MCF 10A (cell line): ENCODE measurements around the gene MYRIP. TPM values are rescaled to one million over a fixed set of nuclear protein-coding genes. Genes with fewer than 3 reads are reported as not detected.

Experiments used
- BruUV-seq: library from RNA; stranded (reverse); fragments of 400-500 nt; replicated peaks from 2 replicates; lab custom pipeline; 2021; lab: Mats Ljungman, UMichigan
- CTCF ChIA-PET: fragments of 300-600 bp; sonication (Branson Sonifier 250); formaldehyde crosslinking; extraction: SDS; loops from one replicate; lab custom pipeline; 2021; ENCODE audit warnings: antibody characterized with exemption, inconsistent platforms; lab: Yijun Ruan, JAX
- POLR2A ChIA-PET: fragments of 300-600, 350-650 bp; sonication (Branson Sonifier 250); formaldehyde crosslinking; extraction: SDS; loops from one replicate; lab custom pipeline; 2020; ENCODE audit warnings: antibody characterized with exemption, inconsistent platforms; lab: Yijun Ruan, JAX
- DNase-seq: peaks from one replicate; pipeline ENCODE4 v3.0.0-alpha.2; 2018; ENCODE audit not compliant: unreplicated experiment
- H3K27ac Mint-ChIP-seq: one replicate; pipeline ENCODE4 v1.8.0; 2022; ENCODE audit warnings: mild to moderate bottlenecking, low read depth, mixed read lengths; ENCODE audit not compliant: unreplicated experiment
- H3K27me3 Mint-ChIP-seq: one replicate; pipeline ENCODE4 v1.8.0; 2022; ENCODE audit warnings: mixed read lengths; ENCODE audit not compliant: insufficient read depth, unreplicated experiment
- H3K36me3 Mint-ChIP-seq: one replicate; pipeline ENCODE4 v1.8.0; 2022; ENCODE audit warnings: mild to moderate bottlenecking, moderate library complexity, mixed read lengths; ENCODE audit not compliant: insufficient read depth, unreplicated experiment
- H3K4me1 Mint-ChIP-seq: one replicate; pipeline ENCODE4 v1.8.0; 2022; ENCODE audit warnings: mixed read lengths; ENCODE audit not compliant: insufficient read depth, unreplicated experiment
- H3K4me3 Mint-ChIP-seq: one replicate; pipeline ENCODE4 v1.8.0; 2022; ENCODE audit warnings: mild to moderate bottlenecking, moderate library complexity, mixed read lengths; ENCODE audit not compliant: unreplicated experiment
- H3K9me3 Mint-ChIP-seq: one replicate; pipeline ENCODE4 v1.8.0; 2022; ENCODE audit warnings: mixed read lengths; ENCODE audit not compliant: unreplicated experiment
- CTCF ChIP-seq: fragments of 200-600 bp; IDR thresholded peaks from one replicate; pipeline ENCODE4 v1.8.0; 2022; ENCODE audit warnings: antibody characterized with exemption, mild to moderate bottlenecking; ENCODE audit not compliant: unreplicated experiment
- intact Hi-C: fragments of 100-400 bp; cut with micrococcal nuclease; formaldehyde crosslinking; loops from 2 replicates; pipeline ENCODE4 v1.14.1; 2022
- total RNA-seq: library from RNA; stranded (reverse); gene quantifications from 2 replicates; pipeline ENCODE4 v1.2.3, GENCODE V29; 2022

MYRIP gene
- total RNA-seq, 1 experiment from 2014 or later, result 0.19 TPM

DNA sequence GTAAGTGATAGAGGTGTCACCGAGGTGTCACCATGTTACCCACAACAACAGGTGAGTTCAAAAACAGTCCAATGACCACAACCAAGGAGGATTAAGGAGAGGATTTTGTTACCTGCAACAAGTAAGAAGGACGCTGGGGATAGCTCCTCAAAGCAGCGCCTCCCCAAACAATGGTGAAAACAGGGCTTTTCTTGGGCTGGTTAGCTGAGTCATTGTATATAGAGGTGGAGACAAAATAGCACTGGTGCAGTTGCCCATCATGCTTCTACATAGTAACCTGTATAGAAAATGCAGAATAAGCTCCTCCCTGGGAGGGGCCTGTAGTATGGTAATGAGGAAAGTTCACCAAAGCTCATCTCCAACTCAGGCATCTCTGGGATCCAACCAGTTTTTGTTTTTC lies 383.2 kb downstream of the MYRIP start:
- H3K9me3 Mint-ChIP-seq, result no peaks in the 10 kb centered on the region
- intact Hi-C loops, result loop anchor here (1.0 kb wide), 1 partner anchor 125 kb away; no protein-coding TSS in a partner anchor
- no peaks in the 10 kb centered on the region for H3K36me3 Mint-ChIP-seq
- no peak for TF ChIP-seq CTCF
- no peak for DNase-seq
- H3K4me1 Mint-ChIP-seq, result peaks cover 4% of the 10 kb centered on the region
- no TSS peak for BruUV-seq
- no peak overlapping the region for H3K4me3 Mint-ChIP-seq
- H3K27me3 Mint-ChIP-seq, result no peaks in the 10 kb centered on the region
- H3K27ac Mint-ChIP-seq, result no peak overlapping the region
- ChIA-PET CTCF (interaction anchor here (0.6 to 11.8 kb wide), 26 partner anchors 10 to 1834 kb away, joined by 3 to 452 read pairs (median 3); partner anchors contain the start of genes EIF1B and ZNF619), POLR2A (interaction anchor here (0.7 to 2.6 kb wide), 3 partner anchors 8 to 123 kb away, joined by 3 to 16 read pairs (median 7); no protein-coding TSS in a partner anchor)

GRCh38 chr3:40196966-40197365 lies 387.6 kb downstream of the MYRIP start:
- H3K4me1 Mint-ChIP-seq, result peaks cover 4% of the 10 kb centered on the region
- no peak for DNase-seq
- POLR2A ChIA-PET, result no interaction called here
- H3K9me3 Mint-ChIP-seq, result no peaks in the 10 kb centered on the region
- intact Hi-C loops, result no loop called here
- CTCF ChIA-PET, result interaction anchor here (11.8 kb wide), 1 partner anchor 117 kb away, joined by 452 read pairs; the partner anchor contains the start of gene EIF1B
- no TSS peak for BruUV-seq
- H3K36me3 Mint-ChIP-seq, result no peaks in the 10 kb centered on the region
- H3K4me3 Mint-ChIP-seq, result no peak overlapping the region
- TF ChIP-seq CTCF, result no peak
- no peaks in the 10 kb centered on the region for H3K27me3 Mint-ChIP-seq
- no peak overlapping the region for H3K27ac Mint-ChIP-seq

GRCh38 chr3:40200692-40201316 lies 391.4 kb downstream of the MYRIP start:
- Mint-ChIP-seq H3K27me3 (no peaks in the 10 kb centered on the region), H3K27ac (no peak overlapping the region), H3K9me3 (no peaks in the 10 kb centered on the region), H3K4me3 (no peak overlapping the region), H3K4me1 (no peaks in the 10 kb centered on the region), H3K36me3 (no peaks in the 10 kb centered on the region)
- TF ChIP-seq CTCF, result no peak
- ChIA-PET CTCF (interaction anchor here (1.0 to 2.8 kb wide), 5 partner anchors 9 to 116 kb away, joined by 3 to 15 read pairs (median 6); no protein-coding TSS in a partner anchor), POLR2A (no interaction called here)
- intact Hi-C loops, result no loop called here
- no peak for DNase-seq
- no TSS peak for BruUV-seq

DNA sequence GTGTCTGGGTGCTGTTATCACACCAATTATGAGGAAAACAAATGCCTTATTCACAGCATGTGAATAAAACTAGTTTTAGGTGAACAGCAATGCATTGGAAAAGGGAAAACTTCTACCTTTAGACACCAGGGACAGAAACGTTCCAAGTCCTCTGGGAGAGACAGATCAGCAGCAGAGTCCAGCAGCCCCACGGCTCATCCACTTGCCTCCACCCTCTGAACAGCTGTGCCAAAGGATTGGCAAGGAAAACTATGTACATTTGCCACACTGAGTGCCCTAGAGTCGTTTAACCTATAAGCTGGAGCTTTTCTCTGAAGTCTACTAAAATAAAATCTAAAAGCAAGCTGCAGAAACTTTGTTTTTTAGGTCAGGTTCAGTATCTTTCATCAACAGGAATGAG lies 392.4 kb downstream of the MYRIP start:
- no peaks in the 10 kb centered on the region for H3K27me3 Mint-ChIP-seq
- TF ChIP-seq CTCF, result no peak
- no peak overlapping the region for H3K4me3 Mint-ChIP-seq
- H3K36me3 Mint-ChIP-seq, result no peaks in the 10 kb centered on the region
- no peaks in the 10 kb centered on the region for H3K9me3 Mint-ChIP-seq
- no peaks in the 10 kb centered on the region for H3K4me1 Mint-ChIP-seq
- no peak overlapping the region for H3K27ac Mint-ChIP-seq
- DNase-seq, result no peak
- ChIA-PET CTCF (interaction anchor here (2.6 kb wide), 1 partner anchor 10 kb away, joined by 15 read pairs; no protein-coding TSS in a partner anchor), POLR2A (interaction anchor here (1.5 kb wide), 1 partner anchor 8 kb away, joined by 7 read pairs; no protein-coding TSS in a partner anchor)
- no TSS peak for BruUV-seq
- intact Hi-C loops, result no loop called here
